HG03060 (cell line): ENCODE measurements around the gene ARID3A.

Source experiments
- ATAC-seq: cut with Tn5 transposase; IDR thresholded peaks from one replicate; pipeline ENCODE4 v1.9.1; 2021; ENCODE audit warnings: low read depth, moderate number of reproducible peaks; ENCODE audit not compliant: unreplicated experiment

Gene ARID3A

GRCh38 chr19:998064-998463, 72.2 kb downstream of the ARID3A start:
- ATAC-seq = no peak

DNA sequence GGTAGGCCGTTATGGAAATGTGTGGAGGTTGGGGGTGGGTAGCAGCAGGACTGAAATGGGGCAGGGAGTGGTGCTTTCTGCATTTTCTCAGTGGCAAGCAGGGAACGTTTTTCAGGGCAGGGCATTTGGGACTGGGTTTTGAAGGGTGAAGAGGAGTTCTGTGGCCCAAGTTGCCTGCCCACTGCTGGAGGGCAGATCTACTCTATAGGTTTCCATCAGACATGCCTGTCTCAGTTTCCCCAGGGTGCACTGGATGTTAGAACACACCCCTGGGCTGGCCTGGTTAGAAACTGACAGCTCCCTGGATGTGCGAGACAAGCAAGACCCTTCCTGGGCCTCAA, 73.5 kb downstream of the ARID3A start:
- ATAC-seq = no peak

DNA sequence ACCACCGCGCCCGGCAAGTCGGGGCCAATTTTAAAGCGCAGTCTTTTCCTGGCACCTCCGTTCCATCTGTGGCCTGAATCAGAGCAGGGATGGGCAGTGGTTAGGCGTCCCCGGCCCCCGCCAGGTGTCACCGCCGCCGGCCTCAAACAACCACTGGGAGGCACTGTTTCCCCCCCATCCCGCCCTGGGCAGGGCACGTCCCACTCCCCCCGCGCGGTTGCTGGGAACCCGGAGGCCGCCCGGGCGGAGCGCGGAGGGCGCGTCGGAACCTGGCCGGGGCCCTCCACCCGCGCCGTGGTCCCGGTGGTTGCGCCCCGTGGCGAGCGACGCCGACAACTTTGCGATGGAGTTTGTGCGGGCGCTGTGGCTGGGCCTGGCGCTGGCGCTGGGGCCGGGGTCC, 74.3 kb downstream of the ARID3A start, which contains the start of gene GRIN3B:
GRIN3B (plus strand) TSS at position 325 of the 400 bp plus-strand sequence; CDS start at position 344, 19 bp downstream.
- no peak for ATAC-seq

GRCh38 chr19:1000591-1001537, 75.0 kb downstream of the ARID3A start:
- no peak for ATAC-seq

DNA sequence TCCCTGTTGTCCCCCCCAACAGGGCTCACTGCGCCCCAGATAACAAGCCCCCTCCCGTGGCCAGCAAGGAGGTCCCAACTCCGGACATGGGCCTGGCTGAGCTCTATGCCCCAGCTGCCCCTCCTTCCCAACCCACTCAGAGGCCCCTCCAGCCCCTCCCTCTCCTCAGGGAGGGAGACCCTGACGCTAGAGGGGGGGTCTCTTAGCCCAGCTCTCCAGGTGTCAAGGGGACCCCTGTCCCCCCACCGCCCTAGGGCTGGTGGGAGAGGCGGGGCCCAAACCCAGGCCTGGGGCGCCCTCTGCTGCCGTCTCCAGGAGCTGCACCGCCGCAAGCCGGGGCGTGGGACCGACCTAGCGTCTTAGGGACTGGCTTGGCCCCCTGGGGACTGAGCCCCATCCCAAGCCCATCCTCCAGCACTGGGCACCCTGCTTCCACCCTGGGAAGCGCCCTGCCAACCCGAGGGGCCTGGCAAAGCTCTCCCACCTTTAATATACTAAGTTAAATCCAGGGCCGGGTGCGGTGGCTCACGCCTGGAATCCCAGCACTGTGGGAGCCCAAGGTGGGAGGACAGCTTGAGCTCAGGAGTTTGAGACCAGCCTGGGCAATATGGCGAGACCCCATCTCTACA, 75.8 kb downstream of the ARID3A start:
- no peak for ATAC-seq

DNA sequence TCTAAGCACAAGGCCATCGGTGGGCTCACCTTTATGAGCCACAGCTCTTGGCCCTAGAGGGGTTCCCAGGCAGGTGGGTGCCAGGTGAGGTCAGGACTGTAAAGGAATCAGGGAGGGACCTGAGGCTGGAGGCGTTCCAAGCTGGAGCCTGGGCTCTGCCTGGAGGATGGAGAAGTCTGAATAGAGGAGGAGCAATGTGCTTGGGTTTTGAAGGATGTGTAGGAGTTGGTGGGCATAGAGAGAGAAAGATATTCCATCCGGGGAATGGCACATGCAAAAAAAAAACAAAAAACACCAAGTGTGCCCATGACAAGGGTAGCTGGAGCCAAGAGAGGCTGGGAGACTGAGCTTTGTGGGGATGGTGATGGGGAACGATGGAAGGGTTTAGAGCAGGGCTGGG, 76.8 kb downstream of the ARID3A start:
- ATAC-seq = no peak

- no peak for ATAC-seq
These were observed 77.4 kb downstream of the ARID3A start for GRCh38 chr19:1003283-1003682.

DNA sequence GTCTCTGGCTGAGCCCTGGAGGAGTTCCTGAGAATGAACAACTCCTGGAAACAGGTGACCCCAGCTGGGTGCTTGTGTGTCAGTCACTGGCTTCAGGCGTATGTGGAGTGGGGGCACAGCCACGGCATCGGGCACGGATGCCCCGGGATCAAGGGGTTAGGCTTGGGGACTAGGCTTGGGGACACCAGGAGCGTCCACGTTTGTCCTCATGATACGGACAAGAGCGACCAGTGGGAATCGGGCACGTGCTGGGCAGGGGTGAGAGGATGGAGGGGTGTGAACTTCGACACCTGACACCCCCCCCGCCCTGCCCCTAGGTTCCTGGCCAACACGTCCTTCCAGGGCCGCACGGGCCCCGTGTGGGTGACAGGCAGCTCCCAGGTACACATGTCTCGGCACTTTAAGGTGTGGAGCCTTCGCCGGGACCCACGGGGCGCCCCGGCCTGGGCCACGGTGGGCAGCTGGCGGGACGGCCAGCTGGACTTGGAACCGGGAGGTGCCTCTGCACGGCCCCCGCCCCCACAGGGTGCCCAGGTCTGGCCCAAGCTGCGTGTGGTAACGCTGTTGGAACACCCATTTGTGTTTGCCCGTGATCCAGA, 78.5 kb downstream of the ARID3A start:
- no peak for ATAC-seq

GRCh38 chr19:1004803-1005664, 79.2 kb downstream of the ARID3A start:
- ATAC-seq = no peak

DNA sequence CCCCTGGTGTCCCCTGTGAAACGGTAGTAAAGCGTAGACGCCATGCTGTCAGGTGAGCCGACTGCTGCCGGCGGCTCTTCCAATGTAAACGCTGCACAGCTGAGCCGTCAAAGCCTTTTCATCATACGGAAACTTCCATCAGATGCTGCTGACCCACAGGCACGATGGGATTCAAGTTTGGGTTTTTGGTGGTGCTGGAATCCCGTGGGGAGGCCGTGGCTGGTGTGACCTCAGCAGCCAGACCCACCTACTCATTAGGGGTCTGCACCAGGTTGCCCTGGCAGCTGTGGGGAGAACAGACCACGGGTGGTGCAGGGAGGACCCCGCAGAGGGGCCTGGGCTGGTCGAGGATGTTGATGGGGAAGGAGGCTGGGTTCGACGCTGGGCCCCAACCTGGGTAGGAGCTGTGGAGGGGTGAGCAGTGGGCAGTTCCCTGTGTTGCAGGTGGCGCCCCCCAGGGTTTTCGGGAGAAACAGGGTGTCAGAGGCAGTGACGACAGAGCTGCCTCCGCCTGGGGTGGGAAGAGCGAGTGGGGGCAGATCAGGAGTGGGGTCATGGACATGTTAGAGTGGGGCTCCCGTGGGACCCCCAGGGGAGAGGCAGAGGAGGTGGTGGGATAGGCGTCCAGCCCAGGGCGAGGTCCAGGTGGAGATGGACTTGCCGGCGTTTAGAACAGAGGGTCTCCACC, 81.0 kb downstream of the ARID3A start:
- ATAC-seq = no peak

DNA sequence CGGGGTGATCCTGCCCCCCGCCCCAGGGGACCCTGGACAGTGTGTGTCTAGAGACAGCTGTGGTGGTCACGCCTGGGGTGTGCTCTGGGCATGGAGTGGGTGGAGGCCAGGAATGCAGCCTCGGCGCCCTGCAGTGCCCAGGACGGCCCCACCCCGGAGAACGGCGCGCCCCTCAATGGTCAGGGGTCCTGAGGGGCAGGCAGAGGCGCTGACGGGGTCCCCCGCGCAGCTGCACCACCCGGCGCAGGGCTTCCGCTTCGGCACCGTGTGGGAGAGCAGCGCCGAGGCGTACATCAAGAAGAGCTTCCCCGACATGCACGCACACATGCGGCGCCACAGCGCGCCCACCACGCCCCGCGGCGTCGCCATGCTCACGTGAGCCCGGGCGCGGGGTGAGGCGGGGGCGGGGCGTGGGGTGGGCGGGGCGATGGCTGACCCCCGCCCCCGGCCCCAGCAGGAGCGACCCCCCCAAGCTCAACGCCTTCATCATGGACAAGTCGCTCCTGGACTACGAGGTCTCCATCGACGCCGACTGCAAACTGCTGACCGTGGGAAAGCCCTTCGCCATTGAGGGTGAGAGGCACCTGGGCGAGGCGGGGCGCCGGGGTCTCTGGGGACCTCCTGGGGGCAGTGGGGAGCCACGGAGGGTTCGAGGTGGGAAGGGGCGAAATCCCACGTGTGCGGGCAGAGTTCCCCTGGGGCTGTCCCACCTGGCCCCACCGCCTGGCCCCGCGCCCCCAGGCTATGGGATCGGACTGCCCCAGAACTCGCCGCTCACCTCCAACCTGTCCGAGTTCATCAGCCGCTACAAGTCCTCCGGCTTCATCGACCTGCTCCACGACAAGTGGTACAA, 81.8 kb downstream of the ARID3A start:
- no peak for ATAC-seq

- ATAC-seq = no peak
These were observed 82.6 kb downstream of the ARID3A start for GRCh38 chr19:1008268-1009040.

DNA sequence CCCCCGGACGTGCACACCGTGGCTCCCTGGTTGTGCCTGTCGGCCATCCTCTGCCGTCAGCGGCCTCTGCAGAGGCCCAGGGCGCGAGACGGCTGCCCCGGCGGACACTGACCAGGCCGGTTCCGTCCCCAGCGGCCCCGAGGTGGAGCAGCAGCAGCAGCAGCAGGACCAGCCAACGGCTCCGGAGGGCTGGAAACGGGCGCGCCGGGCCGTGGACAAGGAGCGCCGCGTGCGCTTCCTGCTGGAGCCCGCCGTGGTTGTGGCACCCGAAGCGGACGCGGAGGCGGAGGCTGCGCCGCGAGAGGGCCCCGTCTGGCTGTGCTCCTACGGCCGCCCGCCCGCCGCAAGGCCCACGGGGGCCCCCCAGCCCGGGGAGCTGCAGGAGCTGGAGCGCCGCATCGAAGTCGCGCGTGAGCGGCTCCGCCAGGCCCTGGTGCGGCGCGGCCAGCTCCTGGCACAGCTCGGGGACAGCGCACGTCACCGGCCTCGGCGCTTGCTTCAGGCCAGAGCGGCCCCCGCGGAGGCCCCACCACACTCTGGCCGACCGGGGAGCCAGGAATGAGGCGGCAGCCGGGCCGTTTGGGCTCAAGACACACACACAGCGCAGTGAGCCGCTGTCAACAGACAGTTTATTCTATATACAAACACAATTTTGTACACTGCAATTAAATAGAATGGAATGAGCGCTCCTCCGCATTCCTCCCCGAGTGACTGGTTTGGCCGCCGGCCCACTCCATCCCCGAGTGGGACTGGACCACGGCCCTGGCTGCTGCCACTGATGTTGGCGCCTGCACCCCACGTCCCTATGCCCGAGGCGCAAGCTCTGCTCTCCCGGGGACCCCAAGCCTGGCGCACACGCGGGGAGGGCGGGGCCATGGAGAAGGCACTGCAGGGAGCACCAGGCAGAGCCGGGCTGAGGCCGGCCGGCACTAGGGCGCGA, 83.5 kb downstream of the ARID3A start:
- no peak for ATAC-seq

DNA sequence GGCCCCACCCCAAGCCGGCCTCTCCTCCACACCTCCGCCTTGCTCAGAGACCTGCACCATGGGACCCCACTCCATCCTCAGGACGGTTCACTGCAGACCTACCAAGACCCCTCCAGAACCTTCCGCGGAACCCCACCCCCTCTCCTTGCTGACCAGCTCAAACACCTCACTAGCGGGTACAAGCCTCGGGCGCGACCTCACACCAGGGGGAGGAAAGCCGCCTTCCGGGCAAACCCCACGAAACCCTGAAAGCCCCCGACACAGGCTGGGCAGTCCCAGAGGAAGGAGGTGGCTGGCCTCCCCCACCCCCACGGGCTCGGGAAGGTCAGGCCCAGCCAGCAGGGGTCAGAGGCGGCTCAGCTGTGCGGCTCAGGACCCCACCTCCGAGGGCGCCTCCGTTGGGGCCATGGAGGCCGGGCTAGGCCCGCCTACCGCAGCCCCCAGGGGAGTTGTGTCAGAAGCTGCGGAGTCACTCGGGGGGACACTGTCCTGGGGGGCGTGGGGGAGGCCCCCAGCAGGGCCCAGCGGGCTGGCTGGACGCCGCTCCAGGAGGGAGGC, 84.2 kb downstream of the ARID3A start:
- ATAC-seq = no peak

GRCh38 chr19:1010586-1011510, 85.0 kb downstream of the ARID3A start:
- ATAC-seq = no peak

DNA sequence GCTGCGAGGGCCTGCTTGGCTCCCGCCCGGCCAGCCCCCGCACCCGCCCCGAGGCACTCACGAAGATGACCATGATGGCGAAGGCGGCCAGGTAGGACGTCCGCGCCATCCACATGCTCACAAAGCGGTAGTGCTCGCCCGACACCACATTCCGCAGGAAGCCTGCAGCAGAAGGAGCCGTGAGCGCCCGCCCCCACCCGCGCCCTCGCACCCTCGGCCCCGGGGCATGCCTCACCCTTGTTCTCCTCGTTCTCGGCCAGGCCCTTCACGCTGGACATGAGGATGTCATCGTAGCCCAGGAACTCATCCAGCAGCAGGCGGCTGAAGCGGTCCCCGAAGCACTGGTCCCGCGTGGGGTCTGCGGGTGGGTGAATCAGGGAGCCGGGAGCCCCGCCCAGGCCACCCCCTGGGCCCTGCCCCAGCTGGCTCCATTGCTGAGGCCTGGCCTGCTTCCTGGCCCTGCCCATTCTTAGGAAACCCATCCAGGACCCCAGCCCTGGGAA, 86.0 kb downstream of the ARID3A start:
- ATAC-seq = no peak
